Transverse colon (tissue), 3 donors: ENCODE data around the gene TGFBR3L.

ENCODE experiments used
- POLR2A ChIP-seq: fragments of 450-650 bp; IDR thresholded peaks from one replicate; pipeline ENCODE4 v1.6.1; 2016; ENCODE audit warnings: antibody characterized with exemption, mild to moderate bottlenecking, moderate library complexity
- TF ChIP-seq, protein P1 (sequence below), 5 experiments: fragments of 200-600 bp in 3 of 5; fragments of 450-650 bp in 2 of 5; sonication (generic) in 3 of 5; IDR thresholded peaks; 1 replicate in 2 of 5; 2 replicates in 3 of 5; pipeline ENCODE4 v1.5.1; 2016 to 2017; ENCODE audit warnings: antibody characterized with exemption in 5 of 5, inconsistent platforms in 3 of 5, mild to moderate bottlenecking in 2 of 5, moderate library complexity in 1 of 5

DNA sequence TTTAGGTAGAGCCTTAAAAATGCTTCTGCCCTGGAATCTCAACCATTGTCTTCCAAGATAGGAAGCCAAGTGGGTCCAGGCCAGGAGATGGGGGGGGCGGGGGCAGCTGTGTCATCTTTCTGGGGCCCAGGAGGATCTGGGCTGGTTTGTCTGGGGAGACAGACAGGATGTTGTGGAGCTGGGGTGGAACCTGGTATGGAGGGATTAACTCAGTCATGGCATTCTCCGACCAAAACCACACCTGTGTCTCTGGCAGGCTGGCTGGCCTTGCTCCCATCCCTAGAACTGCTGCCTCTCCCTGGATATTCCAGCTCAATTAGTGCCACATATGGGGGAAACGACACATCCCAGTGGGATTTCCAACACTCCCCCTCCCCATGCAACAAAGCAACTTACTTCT is 13.7 kb upstream of the TGFBR3L start:
- TF ChIP-seq POLR2A = no peak
- TF ChIP-seq, protein P1, sequence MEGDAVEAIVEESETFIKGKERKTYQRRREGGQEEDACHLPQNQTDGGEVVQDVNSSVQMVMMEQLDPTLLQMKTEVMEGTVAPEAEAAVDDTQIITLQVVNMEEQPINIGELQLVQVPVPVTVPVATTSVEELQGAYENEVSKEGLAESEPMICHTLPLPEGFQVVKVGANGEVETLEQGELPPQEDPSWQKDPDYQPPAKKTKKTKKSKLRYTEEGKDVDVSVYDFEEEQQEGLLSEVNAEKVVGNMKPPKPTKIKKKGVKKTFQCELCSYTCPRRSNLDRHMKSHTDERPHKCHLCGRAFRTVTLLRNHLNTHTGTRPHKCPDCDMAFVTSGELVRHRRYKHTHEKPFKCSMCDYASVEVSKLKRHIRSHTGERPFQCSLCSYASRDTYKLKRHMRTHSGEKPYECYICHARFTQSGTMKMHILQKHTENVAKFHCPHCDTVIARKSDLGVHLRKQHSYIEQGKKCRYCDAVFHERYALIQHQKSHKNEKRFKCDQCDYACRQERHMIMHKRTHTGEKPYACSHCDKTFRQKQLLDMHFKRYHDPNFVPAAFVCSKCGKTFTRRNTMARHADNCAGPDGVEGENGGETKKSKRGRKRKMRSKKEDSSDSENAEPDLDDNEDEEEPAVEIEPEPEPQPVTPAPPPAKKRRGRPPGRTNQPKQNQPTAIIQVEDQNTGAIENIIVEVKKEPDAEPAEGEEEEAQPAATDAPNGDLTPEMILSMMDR (IDR thresholded peaks at IDR 0.05) = no peak
